Sciatic nerve (tissue), 2 donors: ENCODE data around the gene ULBP1. TPM values are rescaled to one million over a fixed set of nuclear protein-coding genes. Genes with fewer than 3 reads are reported as not detected.
A peak's percentile ranks its signal among the peaks of the same experiment; 100 is the strongest.
"Not testable (repeated sequence)": the region's sequence is repeated elsewhere in the genome, so short reads cannot be mapped to it uniquely, and the experiment has no call there.

Experiments used
- ATAC-seq: fragments of 200-7000 bp; cut with Tn5 transposase; one replicate; pipeline ENCODE4 v1.9.1; 2020; ENCODE audit warnings: mild to moderate bottlenecking, moderate library complexity
- DNase-seq: peaks from one replicate; pipeline ENCODE4 v3.0.0-alpha.2; 2020; ENCODE audit warnings: low spot score
- intact Hi-C: fragments of 100-400 bp; cut with DNase I; formaldehyde crosslinking; loops from one replicate; pipeline ENCODE4 v1.14.2; 2022
- total RNA-seq: library from RNA; stranded (reverse); fragmentation: NEBNext Ultra II Directional; extraction: Animal tissue kit (Norgen Biotek cat#: 25700); gene quantifications from one replicate; pipeline ENCODE4 v1.2.1, GENCODE V29; 2021
- donor health status: DM: no; HTN: no; CAD: no.
- donor health status: DM: no; HTN: no; CAD: no.

Gene ULBP1
- total RNA-seq, 1 donor from 2014 or later, result not detected

DNA sequence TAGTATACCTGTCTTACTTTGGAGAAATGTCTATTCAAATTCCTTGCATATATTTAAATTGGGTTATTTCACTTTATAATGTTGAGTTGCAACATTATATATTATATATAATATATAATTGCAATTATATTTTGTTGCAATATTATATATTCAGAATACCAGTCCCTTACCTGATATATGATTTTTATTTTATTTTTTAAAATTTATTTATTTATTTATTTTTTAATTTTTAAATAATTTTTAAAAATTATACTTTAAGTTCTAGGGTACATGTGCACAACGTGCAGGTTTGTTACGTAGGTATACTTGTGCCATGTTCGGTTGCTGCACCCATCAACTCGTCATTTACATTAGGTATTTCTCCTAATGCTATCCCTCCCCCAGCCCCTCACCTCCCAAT lies 36.7 kb upstream of the ULBP1 start:
- intact Hi-C loops, ATAC-seq, DNase-seq: not testable (repeated sequence)

DNA sequence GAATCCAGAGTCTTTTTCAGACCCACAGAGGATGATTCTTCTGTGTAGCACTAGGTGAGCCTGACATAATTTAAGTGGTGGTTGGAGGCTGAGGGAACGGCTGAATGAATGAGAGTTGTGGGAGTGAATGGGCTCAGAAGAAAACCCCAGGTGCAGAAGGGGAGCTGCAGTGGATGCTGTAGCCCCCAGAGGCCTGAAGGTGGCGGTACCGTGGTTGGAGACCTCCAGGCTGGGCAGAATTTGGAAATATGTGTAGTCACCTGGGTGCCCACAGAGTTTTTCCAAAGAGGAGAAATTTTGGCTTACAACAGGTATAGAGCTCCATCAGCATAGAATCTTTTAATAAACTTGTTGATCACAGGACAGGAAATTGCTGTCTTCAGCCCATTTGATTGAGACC lies 34.3 kb upstream of the ULBP1 start:
- ATAC-seq, result no peak
- DNase-seq, result no peak
- intact Hi-C loops, result no loop called here

DNA sequence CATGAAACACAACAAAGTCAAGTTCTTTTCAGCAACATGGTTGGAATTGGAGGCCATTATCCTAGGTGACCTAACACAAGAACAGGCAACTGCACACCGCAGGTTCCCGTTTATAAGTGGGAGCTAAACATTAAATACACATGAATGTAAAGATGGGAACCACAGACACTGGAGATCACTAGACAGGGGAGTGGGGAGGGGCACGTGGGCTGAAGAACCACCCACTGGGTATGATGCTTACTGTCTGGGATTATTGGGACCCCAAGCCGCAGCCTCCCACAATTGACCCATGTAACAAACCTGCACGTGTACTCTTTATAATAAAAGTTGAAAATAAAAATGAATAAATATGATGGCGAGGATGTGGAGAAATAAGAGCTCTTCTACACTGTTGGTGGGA lies 32.2 kb upstream of the ULBP1 start:
- DNase-seq (no peak), ATAC-seq (no peak)
- intact Hi-C loops, result no loop called here

DNA sequence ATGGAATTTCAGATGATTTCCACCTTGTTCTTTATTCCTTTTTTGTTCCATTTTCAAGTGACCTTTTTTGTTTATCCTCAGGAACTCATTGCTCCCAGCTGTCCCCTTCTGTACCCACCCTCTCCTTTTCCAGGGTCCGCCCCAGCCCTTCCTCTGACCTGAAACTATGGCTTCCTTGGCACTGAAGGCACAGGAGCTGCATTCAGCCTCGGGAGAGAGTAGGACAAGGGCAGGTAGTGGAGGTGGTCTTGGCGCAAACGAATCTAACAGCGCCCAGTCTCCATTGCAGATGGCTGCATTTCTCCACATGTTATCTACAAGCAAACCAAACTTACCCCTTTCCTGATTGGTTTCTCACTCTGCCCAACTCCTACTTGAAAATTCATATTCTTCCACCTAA lies 30.7 kb upstream of the ULBP1 start:
- ATAC-seq (no peak), DNase-seq (no peak)
- intact Hi-C loops, result no loop called here

DNA sequence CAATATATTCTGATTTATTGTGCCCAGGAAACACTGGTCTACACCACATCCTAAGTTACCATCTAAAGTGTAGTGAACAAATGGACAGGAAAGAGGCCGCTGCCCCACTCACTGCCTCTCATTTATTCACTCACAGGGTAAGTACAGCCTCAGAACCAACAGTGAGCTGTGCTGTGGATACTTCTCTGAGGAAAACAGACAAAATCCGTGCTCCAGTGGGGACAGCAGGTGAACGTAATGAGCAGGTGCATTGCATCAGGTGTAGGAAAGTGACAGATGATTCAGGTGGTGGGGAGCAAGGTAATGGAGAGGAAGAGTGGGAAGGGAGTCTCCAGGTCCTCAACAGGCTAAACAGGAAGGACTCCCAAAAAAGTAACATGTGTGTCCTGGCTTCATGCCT lies 30.3 kb upstream of the ULBP1 start:
- intact Hi-C loops, result no loop called here
- ATAC-seq (no peak), DNase-seq (no peak)

DNA sequence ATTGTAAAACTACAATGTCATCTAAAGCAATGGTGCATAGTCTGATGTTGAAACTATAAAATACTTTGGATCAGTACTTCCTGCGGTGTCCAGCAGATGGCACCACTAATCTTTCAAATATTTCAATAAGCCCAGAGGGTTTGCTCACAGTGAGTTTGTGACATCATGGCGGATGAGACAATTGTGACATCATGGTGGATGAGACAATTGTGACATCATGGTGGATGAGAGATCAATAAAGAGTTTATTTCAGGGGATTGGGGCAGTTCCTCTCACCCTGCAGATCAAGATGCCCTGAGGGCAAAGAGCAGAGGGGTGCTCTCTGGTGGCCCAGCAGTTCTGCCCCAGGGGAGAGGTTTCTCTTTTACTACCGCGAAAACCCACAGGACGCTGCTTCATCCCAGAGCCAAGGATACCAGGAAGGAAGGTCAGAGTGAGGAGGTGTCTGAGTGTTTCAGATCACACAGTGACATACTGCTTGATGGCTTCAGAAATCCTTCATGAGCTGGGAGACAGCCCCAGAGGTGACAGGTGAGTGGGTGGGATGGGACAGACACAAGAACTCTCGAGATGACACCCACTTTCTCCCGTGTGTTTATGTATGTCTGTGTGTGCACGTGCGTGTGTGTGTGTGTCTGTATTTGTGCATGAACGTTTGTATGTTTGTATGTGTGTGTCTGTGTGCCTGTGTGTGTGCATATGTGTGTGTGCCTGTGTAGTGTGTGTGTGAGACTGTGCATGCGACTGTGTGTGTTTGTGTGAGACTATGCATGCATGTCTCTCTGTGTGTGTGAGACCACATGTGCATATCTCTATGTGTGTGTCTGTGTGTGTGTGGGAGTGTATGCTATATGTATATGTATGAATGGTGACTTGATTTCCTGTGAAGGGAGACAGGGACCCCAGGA lies 29.2 kb upstream of the ULBP1 start:
- DNase-seq (no peak), ATAC-seq (peak; percentile 68)
- intact Hi-C loops, result loop anchor here (2.0 kb wide), 1 partner anchor 82 kb away; no protein-coding TSS in a partner anchor

DNA sequence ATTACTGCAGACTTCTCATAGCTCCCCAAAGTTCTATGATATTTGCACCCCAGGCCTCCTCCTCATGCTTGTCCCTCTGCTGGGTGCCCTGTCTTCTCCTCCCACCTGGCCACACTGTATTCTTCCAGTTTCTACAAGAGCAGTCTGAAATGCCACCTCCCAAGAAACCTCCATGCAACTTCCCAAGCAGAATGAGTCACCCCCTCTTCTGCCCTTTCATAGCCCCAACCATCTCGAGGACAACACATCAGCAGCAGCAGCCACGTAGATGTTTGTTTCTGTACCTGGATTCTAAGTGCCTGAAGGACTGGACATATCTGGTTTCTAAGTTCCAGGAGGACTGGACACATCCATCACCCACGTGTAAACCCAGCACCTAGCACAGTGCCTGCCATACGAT lies 28.5 kb upstream of the ULBP1 start:
- ATAC-seq (no peak), DNase-seq (no peak)
- intact Hi-C loops, result loop anchor here (2.0 kb wide), 1 partner anchor 82 kb away; no protein-coding TSS in a partner anchor

DNA sequence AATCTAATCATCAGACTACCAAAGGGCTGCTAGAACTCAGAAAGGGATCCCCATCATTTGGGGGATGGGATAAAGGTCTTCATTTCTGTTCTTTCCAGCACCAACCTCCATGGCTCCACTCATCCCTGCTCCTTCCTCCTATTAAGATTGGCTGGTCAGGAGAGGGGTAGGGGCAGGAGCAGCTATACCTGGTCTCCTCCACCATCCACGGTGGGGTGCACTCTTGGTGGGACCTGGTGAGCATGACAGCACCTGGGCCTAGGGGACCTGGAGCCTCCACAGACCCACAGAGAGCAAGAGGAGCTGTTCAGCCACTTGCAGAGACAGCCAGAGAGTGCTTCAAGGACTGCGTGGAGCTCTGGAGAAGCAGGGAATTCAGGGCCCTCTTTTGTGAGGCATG lies 28.1 kb upstream of the ULBP1 start:
- intact Hi-C loops, result loop anchor here (2.0 kb wide), 1 partner anchor 81 kb away; no protein-coding TSS in a partner anchor
- DNase-seq, result no peak
- ATAC-seq, result no peak

DNA sequence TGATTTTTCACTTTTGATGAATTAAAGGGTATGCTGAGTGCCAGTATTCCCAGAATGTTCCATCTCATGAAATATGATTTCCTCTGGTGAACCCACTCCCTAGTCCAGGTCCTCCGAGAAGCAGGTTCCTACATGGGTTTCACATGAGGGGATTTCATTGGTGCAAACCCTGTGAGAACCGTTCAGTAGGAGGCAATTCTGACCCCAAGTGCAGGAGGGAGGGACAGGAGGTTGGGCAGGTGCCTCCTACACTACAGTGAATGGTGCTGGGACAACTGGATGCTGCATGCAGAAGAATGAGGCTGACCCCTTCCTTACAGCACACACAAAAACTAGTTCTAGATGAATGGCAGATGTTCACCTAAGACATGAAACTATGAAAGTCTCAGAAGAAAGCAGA lies 27.0 kb upstream of the ULBP1 start:
- ATAC-seq (no peak), DNase-seq (no peak)
- intact Hi-C loops, result no loop called here

DNA sequence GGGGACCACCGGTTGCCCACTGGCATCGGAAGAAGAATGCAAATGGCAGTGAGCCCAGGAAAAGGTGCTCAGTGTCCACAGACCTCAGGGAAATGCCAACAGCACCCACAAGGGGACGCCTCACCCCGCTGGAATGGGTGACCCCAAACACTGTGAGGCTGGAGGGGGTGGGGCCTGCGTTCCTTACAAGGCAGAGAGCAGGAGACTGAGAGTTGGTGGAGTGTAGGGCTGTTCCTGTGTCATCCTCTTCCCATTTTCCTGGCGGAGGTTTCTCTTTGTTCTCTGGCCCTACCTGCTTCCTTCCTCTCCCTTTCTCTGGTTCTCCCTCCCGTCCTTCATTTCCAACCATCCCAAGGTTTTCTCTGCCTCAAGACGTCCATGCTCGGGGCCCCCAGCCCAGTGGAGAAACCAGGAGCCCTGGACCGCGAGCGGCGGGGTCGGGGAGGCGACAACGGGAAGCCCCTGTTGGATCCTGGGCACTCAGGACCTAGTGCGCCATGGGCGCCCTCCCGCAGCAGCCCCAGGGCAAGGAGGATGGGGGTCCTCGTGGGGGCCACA lies 25.7 kb upstream of the ULBP1 start:
- DNase-seq, ATAC-seq, intact Hi-C loops: not testable (repeated sequence)

DNA sequence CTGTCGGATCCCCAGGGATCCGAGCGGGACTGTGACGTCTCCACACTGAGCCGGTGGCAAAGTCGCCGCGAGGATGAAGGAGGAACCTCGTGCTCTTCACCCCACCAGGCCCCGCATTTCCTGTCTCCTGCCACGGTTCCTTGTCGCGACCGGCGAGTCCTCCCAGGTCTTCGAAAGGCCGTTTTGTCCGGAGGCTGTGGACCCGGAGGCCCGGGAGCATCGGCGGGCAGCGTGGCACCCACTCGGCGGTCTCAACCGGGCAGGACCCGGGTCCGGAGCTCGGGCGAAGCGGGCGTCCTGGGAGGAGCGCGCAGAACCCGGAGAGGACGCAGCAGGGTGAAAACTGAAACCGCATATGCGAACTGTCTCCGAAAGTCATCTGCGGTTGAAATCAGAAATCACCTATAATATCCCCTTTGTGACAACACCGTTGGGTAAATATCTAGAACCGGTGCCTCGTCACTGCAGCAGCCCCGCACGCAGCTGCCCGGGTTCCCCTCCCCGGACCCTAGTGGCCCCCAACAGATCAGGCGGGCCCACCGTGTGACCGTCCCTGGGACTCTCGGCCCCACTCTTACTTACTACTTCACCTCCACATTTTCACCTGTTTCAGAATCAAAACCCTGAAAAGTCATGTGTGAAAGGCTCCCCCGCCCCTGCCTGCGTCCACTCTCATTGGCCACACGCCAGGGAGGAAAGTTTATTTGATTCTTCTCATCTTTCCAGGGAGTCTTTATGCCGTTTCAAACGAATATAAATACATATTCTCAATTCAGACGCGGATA lies 25.0 kb upstream of the ULBP1 start:
- ATAC-seq, result no peak
- intact Hi-C loops, result no loop called here

DNA sequence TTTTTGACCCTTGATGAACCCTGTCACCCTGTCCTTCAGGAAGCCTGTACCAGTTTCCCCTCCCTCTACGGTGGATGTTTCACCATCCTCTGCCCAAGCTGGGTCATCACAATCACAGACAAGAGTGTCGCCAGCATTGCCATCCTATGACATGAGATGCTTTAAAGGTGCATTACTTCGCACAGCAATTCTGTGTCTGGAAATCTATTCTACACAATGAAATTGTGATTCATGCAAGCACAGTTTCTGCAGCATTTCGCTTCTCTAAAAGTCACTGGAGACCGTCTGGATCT lies 24.4 kb upstream of the ULBP1 start:
- no peak for ATAC-seq
- DNase-seq, result no peak
- intact Hi-C loops, result no loop called here

More for the DNA sequence above, 25.0 kb upstream of the ULBP1 start:
- no peak for DNase-seq

DNA sequence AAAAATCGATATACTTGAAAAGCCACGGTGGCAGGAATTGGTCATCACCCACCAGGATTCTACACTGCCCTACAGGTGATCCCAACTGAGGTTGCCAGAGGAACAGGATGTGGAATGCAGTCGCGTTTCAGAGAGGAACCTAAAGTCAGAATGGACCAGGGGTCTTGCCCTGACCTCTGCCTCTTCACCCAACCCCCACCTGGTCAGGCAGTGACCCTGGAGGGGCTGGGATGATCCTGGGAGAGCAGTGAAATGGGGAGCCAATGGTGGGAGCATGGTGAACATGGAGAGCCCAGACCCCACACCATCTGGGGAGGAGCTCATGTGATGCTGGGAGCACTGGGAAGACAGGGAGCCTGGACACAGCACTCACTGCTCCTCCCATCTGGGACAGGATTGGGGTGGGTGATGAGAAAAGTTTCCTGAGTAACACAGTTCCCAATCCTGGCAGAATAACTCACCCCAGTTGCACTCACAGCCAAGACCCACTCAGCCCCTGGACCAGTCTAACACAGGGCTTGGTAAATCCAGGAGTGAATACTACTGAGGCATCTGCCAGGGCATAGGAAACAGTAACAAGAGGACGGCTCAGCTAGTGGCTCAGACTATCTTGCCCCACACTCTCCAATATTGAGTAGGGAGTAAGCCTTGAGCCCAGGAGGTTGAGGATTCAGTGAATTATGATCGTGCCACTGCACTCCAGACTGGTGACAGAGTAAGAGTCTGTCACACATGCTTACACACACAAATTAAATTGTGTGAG lies 23.7 kb upstream of the ULBP1 start:
- intact Hi-C loops, result no loop called here
- no peak for ATAC-seq

DNA sequence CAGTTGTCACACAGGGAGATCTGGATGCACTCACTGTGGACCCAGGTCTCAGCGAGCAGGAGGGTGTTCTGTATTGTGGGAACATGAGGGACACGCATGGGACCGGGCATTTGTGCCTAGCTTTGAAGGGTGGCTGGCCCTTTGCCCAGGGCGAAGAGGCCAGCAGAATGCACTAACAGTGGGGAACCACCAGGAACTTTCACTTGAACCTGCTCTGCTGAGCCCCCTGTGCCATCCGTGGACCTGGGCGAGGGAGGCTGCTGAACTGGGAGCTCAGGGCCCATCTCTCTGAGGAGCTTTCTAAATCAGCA lies 23.1 kb upstream of the ULBP1 start:
- intact Hi-C loops, result no loop called here
- ATAC-seq (no peak), DNase-seq (no peak)

More for the DNA sequence above, 23.7 kb upstream of the ULBP1 start:
- no peak for DNase-seq

DNA sequence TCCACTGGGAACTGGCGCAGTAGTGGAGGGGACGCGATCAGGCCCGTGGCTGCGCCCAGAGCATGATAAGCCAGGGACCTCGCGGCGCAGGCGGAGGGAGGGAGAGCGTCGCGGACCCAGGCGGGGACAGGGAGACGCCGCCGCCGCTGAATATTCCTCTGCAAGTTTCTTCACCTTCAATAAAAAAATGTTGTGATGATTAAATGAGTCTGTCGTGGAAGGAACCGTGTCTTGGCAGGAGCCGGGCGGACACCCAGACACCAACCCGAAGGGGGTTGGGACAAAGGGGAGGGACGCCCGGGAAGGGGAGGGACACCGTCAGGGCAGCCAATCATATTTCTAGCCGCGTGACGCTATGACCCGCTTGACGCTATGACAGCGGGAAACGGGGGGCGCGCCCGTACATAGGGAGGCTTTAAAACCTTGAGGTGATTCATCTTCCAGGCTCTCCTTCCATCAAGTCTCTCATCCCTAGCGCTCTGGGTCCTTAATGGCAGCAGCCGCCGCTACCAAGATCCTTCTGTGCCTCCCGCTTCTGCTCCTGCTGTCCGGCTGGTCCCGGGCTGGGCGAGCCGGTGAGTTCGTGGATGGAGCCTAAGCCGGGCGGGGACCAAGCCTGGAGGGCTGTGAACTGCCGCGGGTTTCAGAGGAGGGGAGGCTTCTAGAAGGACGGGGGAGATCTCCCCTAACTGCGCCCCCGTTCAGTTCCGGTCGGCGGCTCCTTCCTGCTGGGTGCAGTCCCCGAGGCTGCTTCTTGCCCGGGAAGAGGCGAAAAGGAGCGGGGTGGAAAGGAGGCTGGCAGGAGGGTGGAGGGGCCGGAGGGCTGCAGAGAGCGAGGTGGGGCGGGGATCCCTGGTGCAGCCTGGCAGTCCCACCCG lies 21.9 kb upstream of the ULBP1 start, which contains the start of gene ULBP2:
ULBP2 (plus strand) TSS at position 432 of the 878 bp plus-strand sequence; CDS start at position 491, 59 bp downstream.
- ATAC-seq (peak; percentile 93), DNase-seq (peak; percentile 88)
- intact Hi-C loops, result no loop called here

DNA sequence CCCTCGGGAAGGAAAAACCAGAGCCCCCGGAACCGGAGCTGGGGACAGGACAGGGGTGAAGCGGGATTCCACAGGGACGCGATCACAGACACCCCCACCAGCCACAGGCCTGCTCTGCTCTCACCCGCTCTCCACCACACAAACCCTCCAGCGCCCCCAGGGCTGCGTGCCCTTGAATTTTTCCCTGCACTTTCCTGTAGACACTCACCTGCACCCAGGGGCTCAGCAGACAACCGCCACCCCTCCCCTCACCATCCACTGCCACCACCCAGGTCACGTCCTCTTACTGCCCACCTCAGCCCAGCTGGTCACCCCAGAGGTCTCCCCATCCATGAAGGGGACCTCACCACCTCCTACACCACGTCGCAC lies 21.3 kb upstream of the ULBP1 start:
- intact Hi-C loops, result no loop called here
- ATAC-seq (peak; percentile 11), DNase-seq (no peak)

DNA sequence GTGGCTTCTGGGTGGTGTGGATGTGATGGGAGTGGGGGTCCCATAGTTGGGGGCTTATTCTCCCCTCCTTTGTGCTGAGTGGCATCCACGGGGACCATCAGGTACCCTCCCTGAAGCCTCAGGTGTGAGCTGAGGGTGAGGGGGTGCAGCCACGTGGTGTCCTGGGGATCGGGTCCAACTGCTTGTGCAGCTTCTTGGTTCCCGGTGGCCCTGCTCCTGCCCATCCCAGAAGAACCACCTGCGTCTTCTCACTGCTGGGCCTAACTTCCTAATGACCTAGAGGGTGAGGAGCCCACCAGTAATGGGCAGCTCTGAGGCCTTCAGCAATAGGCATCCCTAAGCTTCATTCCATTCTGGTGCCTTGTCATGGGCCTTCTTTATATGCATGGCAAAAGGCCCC lies 20.4 kb upstream of the ULBP1 start:
- ATAC-seq, intact Hi-C loops, DNase-seq: not testable (repeated sequence)

DNA sequence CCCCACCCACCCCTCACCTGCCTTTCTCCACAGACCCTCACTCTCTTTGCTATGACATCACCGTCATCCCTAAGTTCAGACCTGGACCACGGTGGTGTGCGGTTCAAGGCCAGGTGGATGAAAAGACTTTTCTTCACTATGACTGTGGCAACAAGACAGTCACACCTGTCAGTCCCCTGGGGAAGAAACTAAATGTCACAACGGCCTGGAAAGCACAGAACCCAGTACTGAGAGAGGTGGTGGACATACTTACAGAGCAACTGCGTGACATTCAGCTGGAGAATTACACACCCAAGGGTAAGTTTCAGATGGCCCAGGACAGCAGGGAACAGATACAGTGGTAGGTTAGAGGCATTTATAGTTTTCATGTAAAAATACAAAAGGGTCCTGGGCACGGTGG lies 18.5 kb upstream of the ULBP1 start:
- DNase-seq, intact Hi-C loops: not testable (repeated sequence)

More for the DNA sequence above, 18.5 kb upstream of the ULBP1 start:
- ATAC-seq, result not testable (repeated sequence)
